HepG2 (cell line): Measurements from ENCODE around the gene SLC25A25. TPM values are rescaled to one million over a fixed set of nuclear protein-coding genes. Genes with fewer than 3 reads are reported as not detected.
A peak's percentile ranks its signal among the peaks of the same experiment; 100 is the strongest.

Experiments
- ATAC-seq: fragments of 200-7000 bp; cut with Tn5 transposase; 3 replicates; pipeline ENCODE4 v1.9.1; 2020; ENCODE audit warnings: mild to moderate bottlenecking, moderate library complexity
- BruUV-seq: library from RNA; stranded (reverse); fragments of 400-500 nt; replicated peaks from 2 replicates; lab custom pipeline; 2021; lab: Mats Ljungman, UMichigan
- CTCF ChIA-PET: fragments of 300-600 bp; formaldehyde crosslinking; extraction: SDS; loops from one replicate; lab custom pipeline; 2021; ENCODE audit warnings: low total read pairs, inconsistent platforms, low intra/inter-chr PET ratio; lab: Yijun Ruan, JAX
- POLR2A ChIA-PET: fragments of 350-600 bp; sonication (Branson Sonifier 250); formaldehyde crosslinking; loops from one replicate; lab custom pipeline; 2020; ENCODE audit warnings: antibody characterized with exemption, inconsistent platforms; lab: Yijun Ruan, JAX
- DNase-seq: peaks from one replicate; pipeline ENCODE4 v3.0.0-alpha.2; 2015; ENCODE audit warnings: low spot score
- FAIRE-seq: peaks from 3 replicates; lab custom pipeline; 2011; peaks lifted over from hg19 to GRCh38; lab: Jason Lieb, UNC
- H2AFZ ChIP-seq: one replicate; pipeline ENCODE4 v1.6.1; 2011; ENCODE audit warnings: low read length, inconsistent platforms
- H3K27ac ChIP-seq: fragments of 300-600 bp; 3 replicates; pipeline ENCODE4 v1.8.0; 2011; ENCODE audit warnings: mixed run types, mild to moderate bottlenecking, mixed read lengths, low read length, inconsistent platforms; ENCODE audit not compliant: insufficient read depth; ENCODE audit errors: extremely low read length
- H3K27me3 ChIP-seq, 2 experiments: fragments of 200-600 bp in 1 of 2; 2 replicates in 1 of 2; 3 replicates in 1 of 2; pipeline versions ENCODE4 v1.6.0 to v1.8.0; 2011; ENCODE audit warnings: low read length in 2 of 2, mild to moderate bottlenecking in 2 of 2, moderate library complexity in 2 of 2, inconsistent platforms in 1 of 2; ENCODE audit not compliant: insufficient read depth in 2 of 2, control insufficient read depth in 1 of 2
- H3K36me3 ChIP-seq, 2 experiments: fragments of 200-600 bp in 1 of 2; replicated peaks in 1 of 2; 2 replicates in 1 of 2; 3 replicates in 1 of 2; pipeline versions ENCODE4 v1.5.1 to v1.8.0; 2011; ENCODE audit warnings: low read length in 2 of 2, inconsistent platforms in 1 of 2; ENCODE audit not compliant: insufficient read depth in 2 of 2, control insufficient read depth in 1 of 2
- H3K4me1 ChIP-seq: 2 replicates; pipeline ENCODE4 v1.5.1; 2012; ENCODE audit warnings: low read length, inconsistent platforms; ENCODE audit not compliant: insufficient read depth
- H3K4me2 ChIP-seq: 2 replicates; pipeline ENCODE4 v1.6.0; 2011; ENCODE audit warnings: low read depth, low read length, inconsistent platforms
- H3K4me3 ChIP-seq, 3 experiments: fragments of 200-600 bp in 1 of 3; sonication (generic), shearing (Covaris generic) in 1 of 3; replicated peaks in 1 of 3; 2 replicates each; pipeline ENCODE4 v1.5.1; 2011 to 2016; ENCODE audit warnings: low read length in 3 of 3, inconsistent platforms in 2 of 3, low read depth in 2 of 3, mild to moderate bottlenecking in 2 of 3, control low read depth in 1 of 3, mixed read lengths in 1 of 3; ENCODE audit not compliant: insufficient read depth in 1 of 3
- H3K79me2 ChIP-seq: one replicate; pipeline ENCODE4 v1.6.1; 2011; ENCODE audit warnings: low read length, inconsistent platforms; ENCODE audit not compliant: insufficient read depth
- H3K9ac ChIP-seq: 2 replicates; pipeline ENCODE4 v1.6.0; 2011; ENCODE audit warnings: mild to moderate bottlenecking, low read depth, low read length, inconsistent platforms; ENCODE audit not compliant: insufficient read depth
- H3K9me3 ChIP-seq: 2 replicates; pipeline ENCODE4 v1.5.1; 2012; ENCODE audit warnings: mild to moderate bottlenecking, low read length
- H4K20me1 ChIP-seq: 2 replicates; pipeline ENCODE4 v1.6.0; 2011; ENCODE audit warnings: inconsistent platforms, mild to moderate bottlenecking, low read length, moderate library complexity; ENCODE audit not compliant: insufficient read depth
- ARID5B ChIP-seq: IDR thresholded peaks from 2 replicates; pipeline ENCODE4 v1.4.0; 2020; ENCODE audit warnings: mild to moderate bottlenecking, missing genetic modification reagents
- CERS6 ChIP-seq: sonication (generic); formaldehyde crosslinking; IDR thresholded peaks from 2 replicates; pipeline ENCODE4 v1.5.0; 2020; ENCODE audit warnings: missing genetic modification reagents
- GFI1 ChIP-seq: sonication (generic); formaldehyde crosslinking; IDR thresholded peaks from 2 replicates; pipeline ENCODE4 v1.5.0; 2020; ENCODE audit warnings: missing genetic modification reagents, mild to moderate bottlenecking, borderline replicate concordance
- KDM2A ChIP-seq: sonication (generic); formaldehyde crosslinking; IDR thresholded peaks from 2 replicates; pipeline ENCODE4 v1.4.0; 2020; ENCODE audit warnings: low read depth, missing genetic modification reagents, borderline replicate concordance
- PCBP1 ChIP-seq: fragments of 200-400 bp; formaldehyde crosslinking; IDR thresholded peaks from 2 replicates; pipeline ENCODE4 v1.6.1; 2017; ENCODE audit warnings: mild to moderate bottlenecking, low read depth, low read length, borderline replicate concordance
- RFX3 ChIP-seq: IDR thresholded peaks from 2 replicates; pipeline ENCODE4 v1.6.1; 2016; ENCODE audit warnings: missing biosample characterization, missing genetic modification reagents
- TOPORS ChIP-seq: sonication (generic); formaldehyde crosslinking; IDR thresholded peaks from 2 replicates; pipeline ENCODE4 v1.8.0; 2023; ENCODE audit warnings: mild to moderate bottlenecking, missing genetic modification reagents
- ZHX2 ChIP-seq, 2 experiments: sonication (generic) in 1 of 2; formaldehyde crosslinking in 1 of 2; IDR thresholded peaks; 2 replicates each; pipeline versions ENCODE4 v1.6.1 to v1.9.0; 2014 to 2022; ENCODE audit warnings: antibody characterized with exemption in 1 of 2, borderline replicate concordance in 1 of 2, inconsistent platforms in 1 of 2, low read depth in 1 of 2, missing genetic modification reagents in 1 of 2
- ZNF776 ChIP-seq: sonication (generic); formaldehyde crosslinking; IDR thresholded peaks from 2 replicates; pipeline ENCODE4 v1.4.0; 2020; ENCODE audit warnings: mild to moderate bottlenecking, missing genetic modification reagents
- ZSCAN21 ChIP-seq: sonication (generic); formaldehyde crosslinking; IDR thresholded peaks from 2 replicates; pipeline ENCODE4 v1.8.0; 2022; ENCODE audit warnings: mild to moderate bottlenecking, missing genetic modification reagents, moderate library complexity, borderline replicate concordance
- WGBS: methylation state at CpG from one replicate; pipeline ENCODE4 v1.1.6; 2017; ENCODE audit warnings: low lambda C conversion rate; 5-methylcytosine and 5-hydroxymethylcytosine counted together
- in situ Hi-C: cut with HindIII; loops from 2 replicates; pipeline ENCODE4 v1.10.0; 2017; ENCODE audit warnings: low pct_unique_long_range_greater_than_20kb; ENCODE audit not compliant: extremely low pct_ligation_motif_present
- intact Hi-C: fragments of 100-400 bp; cut with micrococcal nuclease; formaldehyde crosslinking; loops from one replicate; pipeline ENCODE4 v1.10.0; 2022; ENCODE audit not compliant: unreplicated experiment
- polyA plus RNA-seq, 8 experiments: library from polyadenylated mRNA; depleted of rRNA in 3 of 8; stranded (reverse) in 7 of 8; unstranded in 1 of 8; fragments of >200 nt; fragmentation: Illumina TruSeq in 4 of 8; extraction: Trizol in 4 of 8; gene quantifications; 2 replicates each; pipeline versions ENCODE4 v1.2.1 to v1.2.3, GENCODE V29; 2011 to 2016; ENCODE audit warnings: low read depth in 4 of 8, missing spikeins in 1 of 8, mixed read lengths in 1 of 8; ENCODE audit not compliant: insufficient read depth in 1 of 8
- total RNA-seq, 5 experiments: library from RNA; depleted of rRNA; stranded (reverse); fragments of >200 nt; fragmentation: Illumina TruSeq; extraction: Trizol; gene quantifications; 2 replicates each; pipeline ENCODE4 v1.2.3, GENCODE V29; 2016; ENCODE audit warnings: low read depth in 1 of 5

Gene SLC25A25
- total and polyA plus RNA-seq, 2 of the 13 experiments (the other 11 are each of a cell fraction or from before 2014, with no cell fraction given), result 10.5 to 24.8 TPM

- BruUV-seq, result TSS peak; percentile 42
- CTCF ChIA-PET, result interaction anchor here (1.4 kb wide), 1 partner anchor 11 kb away, joined by 3 read pairs; no protein-coding TSS in a partner anchor
- in situ Hi-C loops (no loop called here), intact Hi-C loops (loop anchor here (1.0 kb wide), 1 partner anchor 11 kb away; no protein-coding TSS in a partner anchor)
- H3K27ac ChIP-seq, result peak overlapping the region; percentile 99
- no peaks in the 10 kb centered on the region for H3K9me3 ChIP-seq
- H3K4me1 ChIP-seq, result peaks cover 56% of the 10 kb centered on the region
- peaks cover 4% of the 10 kb centered on the region; the same call in 1 of the 2 replicates for H4K20me1 ChIP-seq
- no peaks in the 10 kb centered on the region for H3K27me3 ChIP-seq
- peak overlapping the region; percentile 95 for H3K9ac ChIP-seq
- H3K4me3 ChIP-seq, result peak overlapping the region; percentile 96 to 99 (median 97)
- POLR2A ChIA-PET, result interaction anchor here (0.7 to 1.6 kb wide), 17 partner anchors 9 to 212 kb away, joined by 3 to 17 read pairs (median 6); partner anchors contain the start of genes BBLN, GOLGA2, ST6GALNAC4 and SWI5
- FAIRE-seq (peak; percentile 15), DNase-seq (peak; percentile 88), ATAC-seq (peak; percentile 71)
- H3K4me2 ChIP-seq, result peak overlapping the region; percentile 87
- no peak overlapping the region for H2AFZ ChIP-seq
- H3K36me3 ChIP-seq, result peaks cover 1 to 14% of the 10 kb centered on the region in 2 experiments; a peak in 3 of 5 replicates
- WGBS, result 0% methylated on average over 5 of the region's 82 CpGs
- H3K79me2 ChIP-seq, result peaks cover 23% of the 10 kb centered on the region
- no peak for TF ChIP-seq CERS6 (CRISPR knock-in tag)
- no peak; the same call in 1 of the 2 replicates for TF ChIP-seq ZHX2 (IDR thresholded peaks at IDR 0.05; ENCODE audit: low read depth)
- no peak for TF ChIP-seq ZHX2 (CRISPR knock-in tag; IDR thresholded peaks at IDR 0.05; ENCODE audit: borderline replicate concordance)
- TF ChIP-seq GFI1 (CRISPR knock-in tag), result peak; percentile 34; the same call in 1 of the 2 replicates
- TF ChIP-seq TOPORS (CRISPR knock-in tag), result no peak
- no peak for TF ChIP-seq RFX3 (CRISPR knock-in tag)
- 0 out of 2 replicates have a peak, but pooled peaks have one; percentile 9 for TF ChIP-seq ARID5B (CRISPR knock-in tag)
- no peak; the same call in 1 of the 2 replicates for TF ChIP-seq ZNF776 (CRISPR knock-in tag)
- peak; percentile 28; the same call in 1 of the 2 replicates for TF ChIP-seq ZSCAN21 (CRISPR knock-in tag)
- TF ChIP-seq KDM2A (CRISPR knock-in tag), result peak; percentile 83
- 0 out of 2 replicates have a peak, but pooled peaks have one; percentile 32 for TF ChIP-seq PCBP1
Measured at GRCh38 chr9:128127990-128128835, 60.2 kb downstream of the SLC25A25 start.
